K562 (cell line): ENCODE data around the gene ZNF775. TPM values are rescaled to one million over a fixed set of nuclear protein-coding genes. Genes with fewer than 3 reads are reported as not detected.

Experiments
- CLOCK ChIP-seq: fragments of 250-450 bp; sonication (Bioruptor Pico); IDR thresholded peaks from 2 replicates; pipeline ENCODE4 v1.4.0; 2020; ENCODE audit warnings: mild to moderate bottlenecking, moderate library complexity, borderline replicate concordance
- CREBBP ChIP-seq: IDR thresholded peaks from one replicate; pipeline ENCODE4 v1.6.1; 2012; ENCODE audit warnings: low read depth, mild to moderate bottlenecking, control low read depth, inconsistent platforms, low read length
- CUX1 ChIP-seq: fragments of 200-800 bp; sonication (Bioruptor generic); IDR thresholded peaks from 2 replicates; pipeline ENCODE4 v1.6.1; 2016; ENCODE audit warnings: missing genetic modification characterization, missing compliant biosample characterization
- FOXP1 ChIP-seq: sonication (generic); formaldehyde crosslinking; IDR thresholded peaks from 2 replicates; pipeline ENCODE4 v1.8.0; 2022; ENCODE audit warnings: mild to moderate bottlenecking, missing genetic modification reagents
- MAFG ChIP-seq: fragments of 450-650 bp; conservative IDR thresholded peaks from 2 replicates; pipeline ENCODE4 v1.6.1; 2016; ENCODE audit warnings: missing genetic modification characterization, missing compliant biosample characterization
- MED1 ChIP-seq: sonication (generic); formaldehyde crosslinking; IDR thresholded peaks from 2 replicates; pipeline ENCODE4 v1.8.1; 2023; ENCODE audit warnings: missing genetic modification reagents, borderline replicate concordance
- MTA1 ChIP-seq: fragments of 450-650 bp; IDR thresholded peaks from 2 replicates; pipeline ENCODE4 v1.6.1; 2017; ENCODE audit warnings: borderline replicate concordance
- POLR3A ChIP-seq: IDR thresholded peaks from 2 replicates; pipeline ENCODE4 v1.6.1; 2011; ENCODE audit warnings: borderline replicate concordance, mild to moderate bottlenecking, moderate library complexity; ENCODE audit not compliant: insufficient read length, insufficient read depth; ENCODE audit errors: extremely low read depth
- PTTG1 ChIP-seq: fragments of 450-650 bp; IDR thresholded peaks from 2 replicates; pipeline ENCODE4 v1.6.1; 2016; ENCODE audit warnings: low read depth, mild to moderate bottlenecking, missing genetic modification characterization, missing compliant biosample characterization
- RAD51 ChIP-seq: fragments of 450-650 bp; IDR thresholded peaks from 2 replicates; pipeline ENCODE4 v1.7.1; 2016; ENCODE audit warnings: low read depth, mild to moderate bottlenecking, borderline replicate concordance
- TAF7 ChIP-seq: fragments of 450-650 bp; IDR thresholded peaks from 2 replicates; pipeline ENCODE4 v1.6.1; 2016; ENCODE audit warnings: missing genetic modification characterization, missing compliant biosample characterization
- TEAD1 ChIP-seq, 2 experiments: fragments of 450-650 bp in 1 of 2; sonication (generic) in 1 of 2; formaldehyde crosslinking; IDR thresholded peaks; 2 replicates each; pipeline versions ENCODE4 v1.4.0 to v1.8.0; 2020 to 2022; ENCODE audit warnings: mild to moderate bottlenecking in 2 of 2, missing genetic modification reagents in 1 of 2
- ZBTB49 ChIP-seq: sonication (generic); formaldehyde crosslinking; IDR thresholded peaks from 2 replicates; pipeline ENCODE4 v1.8.0; 2022; ENCODE audit warnings: missing genetic modification reagents, mild to moderate bottlenecking, borderline replicate concordance
- ZNF282 ChIP-seq: sonication (generic); formaldehyde crosslinking; IDR thresholded peaks from 2 replicates; pipeline ENCODE4 v1.8.1; 2023; ENCODE audit warnings: missing genetic modification reagents
- polyA plus RNA-seq, 8 experiments: library from polyadenylated mRNA; depleted of rRNA in 4 of 8; stranded (reverse) in 5 of 8; unstranded in 3 of 8; fragments of >200 nt; fragmentation: Nextera tagmentation in 2 of 8; fragmentation: Illumina TruSeq in 1 of 8; extraction: Ambion mirVana in 2 of 8; extraction: Trizol in 1 of 8; gene quantifications; 2 replicates each; pipeline versions ENCODE4 v1.2.1 to v1.2.3, GENCODE V29; 2011 to 2014; ENCODE audit warnings: inconsistent platforms in 1 of 8, missing spikeins in 1 of 8
- total RNA-seq, 7 experiments: library from RNA; depleted of rRNA in 6 of 7; stranded (reverse); fragments of >200 nt in 6 of 7; fragmentation: Illumina TruSeq in 2 of 7; extraction: Trizol in 2 of 7; gene quantifications; 2 replicates each; pipeline versions ENCODE4 v1.2.1 to v1.2.3, GENCODE V29; 2011 to 2021; ENCODE audit warnings: low replicate concordance in 1 of 7

ZNF775 gene
- total and polyA plus RNA-seq, 9 of the 15 experiments (the other 6 are each of a cell fraction or from before 2014, with no cell fraction given): 0.04 to 18.7 (median 4.9) TPM

- TF ChIP-seq PTTG1 (tag): no peak
- no peak for TF ChIP-seq POLR3A
- no peak for TF ChIP-seq ZNF282 (CRISPR knock-in tag)
- TF ChIP-seq FOXP1 (CRISPR knock-in tag): no peak; the same call in 1 of the 2 replicates
- TF ChIP-seq MAFG: peak; percentile 83
- TF ChIP-seq TAF7: no peak
- TF ChIP-seq TEAD1 (CRISPR knock-in tag; IDR thresholded peaks at IDR 0.05): no peak
- TF ChIP-seq RAD51: 0 out of 2 replicates have a peak, but pooled peaks have one; percentile 29
- TF ChIP-seq CUX1 (CRISPR knock-in tag): peak; percentile 49; the same call in 1 of the 2 replicates
- TF ChIP-seq MTA1: peak; percentile 67; the same call in 1 of the 2 replicates
- TF ChIP-seq MED1: no peak
- TF ChIP-seq ZBTB49: no peak
- no peak for TF ChIP-seq CLOCK
- no peak for TF ChIP-seq CREBBP
These were observed 21.1 kb downstream of the ZNF775 start (continued) for GRCh38 chr7:150400008-150400787.
